KMS-11 (cell line): Measurements from ENCODE around the gene COQ8B.

Source experiments
- H2AFZ ChIP-seq: fragments of 200-600 bp; sonication (generic); 2 replicates; pipeline ENCODE4 v1.6.1; 2016; ENCODE audit warnings: antibody characterized with exemption, mixed run types, low read depth
- H3K27ac ChIP-seq: fragments of 200-600 bp; sonication (generic); 2 replicates; pipeline ENCODE4 v1.6.1; 2016; ENCODE audit warnings: mild to moderate bottlenecking, mixed run types
- H3K27me3 ChIP-seq: fragments of 200-600 bp; sonication (generic); 2 replicates; pipeline ENCODE4 v1.6.1; 2017; ENCODE audit warnings: mild to moderate bottlenecking, low read depth, mixed run types, moderate library complexity; ENCODE audit not compliant: insufficient read depth
- H3K36me3 ChIP-seq: fragments of 200-600 bp; sonication (generic); 2 replicates; pipeline ENCODE4 v1.6.1; 2017; ENCODE audit warnings: mild to moderate bottlenecking, mixed run types; ENCODE audit not compliant: insufficient read depth
- H3K4me1 ChIP-seq: fragments of 200-600 bp; sonication (generic); 2 replicates; pipeline ENCODE4 v1.6.1; 2016; ENCODE audit warnings: mild to moderate bottlenecking, low read depth, mixed run types; ENCODE audit not compliant: poor library complexity, severe bottlenecking
- H3K4me2 ChIP-seq: fragments of 200-600 bp; sonication (generic); 2 replicates; pipeline ENCODE4 v1.7.0; 2016; ENCODE audit warnings: mild to moderate bottlenecking, mixed run types
- H3K4me3 ChIP-seq: fragments of 200-600 bp; sonication (generic); IDR thresholded peaks from 2 replicates; pipeline ENCODE4 v1.6.1; 2017; ENCODE audit warnings: low read depth, low read length, mixed read lengths; ENCODE audit not compliant: insufficient read depth
- H3K79me2 ChIP-seq: fragments of 200-600 bp; sonication (generic); 2 replicates; pipeline ENCODE4 v1.6.1; 2016; ENCODE audit warnings: low read depth, mixed run types; ENCODE audit not compliant: insufficient read depth
- H3K9ac ChIP-seq: fragments of 200-600 bp; sonication (generic); 2 replicates; pipeline ENCODE4 v1.6.1; 2016; ENCODE audit warnings: mild to moderate bottlenecking, mixed run types
- H4K20me1 ChIP-seq: fragments of 200-600 bp; sonication (generic); 2 replicates; pipeline ENCODE4 v1.6.1; 2016; ENCODE audit warnings: mild to moderate bottlenecking, mixed run types; ENCODE audit not compliant: insufficient read depth
- TF ChIP-seq, protein P1 (sequence below): fragments of 200-600 bp; sonication (generic); conservative IDR thresholded peaks from 2 replicates; pipeline ENCODE4 v1.6.1; 2017; ENCODE audit warnings: low read depth, mild to moderate bottlenecking, antibody characterized with exemption, low read length, moderate library complexity, mixed read lengths

COQ8B gene

DNA sequence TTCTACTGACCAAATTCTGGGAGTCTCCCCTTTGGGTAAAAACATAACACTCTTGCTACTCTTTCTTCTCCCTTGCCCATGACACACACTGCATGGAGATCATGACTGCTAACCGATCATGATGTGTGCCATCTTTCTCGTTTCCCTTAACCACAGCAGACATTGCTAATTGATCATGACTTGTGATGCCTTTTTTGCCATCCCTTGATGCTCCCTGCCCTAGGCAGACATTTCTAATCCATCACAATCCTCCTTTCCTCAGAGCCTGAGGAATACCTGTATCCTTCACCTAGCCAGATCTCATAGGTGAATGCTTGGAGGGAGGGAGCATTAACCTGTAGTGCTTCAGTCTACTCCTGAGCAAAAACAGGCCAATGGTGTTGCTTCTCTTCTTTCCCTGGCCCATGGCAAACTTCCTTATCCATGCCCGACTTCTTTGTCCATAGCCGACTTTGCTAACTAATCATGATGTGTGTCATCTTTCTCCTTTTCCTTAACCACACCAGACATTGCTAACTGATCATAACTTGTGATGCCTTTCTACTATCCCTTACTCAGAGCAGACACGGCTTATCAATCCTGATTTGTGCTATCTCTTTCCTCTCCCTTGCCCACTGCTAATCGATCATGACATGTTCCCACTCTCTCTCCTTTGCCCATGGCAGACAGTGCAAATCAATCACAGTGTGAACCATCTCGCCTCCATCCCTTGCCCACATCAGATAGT, 44.0 kb downstream of the COQ8B start:
- Histone ChIP-seq H3K27me3 (no peaks in the 10 kb centered on the region), H3K9ac (no peak overlapping the region), H3K4me3 (no peak overlapping the region), H3K36me3 (no peaks in the 10 kb centered on the region; the same call in 1 of the 2 replicates), H2AFZ (no peak overlapping the region), H4K20me1 (no peaks in the 10 kb centered on the region), H3K4me2 (no peak overlapping the region), H3K79me2 (no peaks in the 10 kb centered on the region), H3K4me1 (peaks cover 8% of the 10 kb centered on the region), H3K27ac (no peak overlapping the region)
- TF ChIP-seq, protein P1, sequence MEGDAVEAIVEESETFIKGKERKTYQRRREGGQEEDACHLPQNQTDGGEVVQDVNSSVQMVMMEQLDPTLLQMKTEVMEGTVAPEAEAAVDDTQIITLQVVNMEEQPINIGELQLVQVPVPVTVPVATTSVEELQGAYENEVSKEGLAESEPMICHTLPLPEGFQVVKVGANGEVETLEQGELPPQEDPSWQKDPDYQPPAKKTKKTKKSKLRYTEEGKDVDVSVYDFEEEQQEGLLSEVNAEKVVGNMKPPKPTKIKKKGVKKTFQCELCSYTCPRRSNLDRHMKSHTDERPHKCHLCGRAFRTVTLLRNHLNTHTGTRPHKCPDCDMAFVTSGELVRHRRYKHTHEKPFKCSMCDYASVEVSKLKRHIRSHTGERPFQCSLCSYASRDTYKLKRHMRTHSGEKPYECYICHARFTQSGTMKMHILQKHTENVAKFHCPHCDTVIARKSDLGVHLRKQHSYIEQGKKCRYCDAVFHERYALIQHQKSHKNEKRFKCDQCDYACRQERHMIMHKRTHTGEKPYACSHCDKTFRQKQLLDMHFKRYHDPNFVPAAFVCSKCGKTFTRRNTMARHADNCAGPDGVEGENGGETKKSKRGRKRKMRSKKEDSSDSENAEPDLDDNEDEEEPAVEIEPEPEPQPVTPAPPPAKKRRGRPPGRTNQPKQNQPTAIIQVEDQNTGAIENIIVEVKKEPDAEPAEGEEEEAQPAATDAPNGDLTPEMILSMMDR, result no peak

DNA sequence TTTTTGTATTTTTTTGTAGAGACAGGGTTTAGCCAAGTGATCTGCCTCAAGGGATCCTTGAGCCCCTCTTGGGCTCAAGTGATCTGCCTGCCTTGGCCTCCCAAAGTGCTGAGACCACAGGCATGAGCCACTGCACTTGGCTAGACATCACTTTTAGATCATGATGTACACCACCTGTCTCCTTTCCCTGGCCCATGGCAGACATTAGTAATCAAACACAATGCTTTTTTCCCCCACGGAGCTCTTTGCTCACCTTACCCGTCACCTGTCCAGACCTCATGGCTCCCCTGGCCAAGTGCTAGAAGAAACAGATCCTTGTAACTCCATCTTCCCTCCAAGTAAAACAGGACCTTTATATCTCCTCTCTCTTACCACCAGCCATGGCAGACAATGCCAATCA, 44.6 kb downstream of the COQ8B start:
- H3K36me3 ChIP-seq, result no peaks in the 10 kb centered on the region; the same call in 1 of the 2 replicates
- TF ChIP-seq, protein P1, result no peak
- no peak overlapping the region for H3K4me2 ChIP-seq
- H3K4me3 ChIP-seq, result no peak overlapping the region
- peaks cover 8% of the 10 kb centered on the region for H3K4me1 ChIP-seq
- no peaks in the 10 kb centered on the region for H3K27me3 ChIP-seq
- no peak overlapping the region for H3K9ac ChIP-seq
- no peaks in the 10 kb centered on the region for H3K79me2 ChIP-seq
- no peak overlapping the region for H3K27ac ChIP-seq
- no peaks in the 10 kb centered on the region for H4K20me1 ChIP-seq
- H2AFZ ChIP-seq, result no peak overlapping the region

DNA sequence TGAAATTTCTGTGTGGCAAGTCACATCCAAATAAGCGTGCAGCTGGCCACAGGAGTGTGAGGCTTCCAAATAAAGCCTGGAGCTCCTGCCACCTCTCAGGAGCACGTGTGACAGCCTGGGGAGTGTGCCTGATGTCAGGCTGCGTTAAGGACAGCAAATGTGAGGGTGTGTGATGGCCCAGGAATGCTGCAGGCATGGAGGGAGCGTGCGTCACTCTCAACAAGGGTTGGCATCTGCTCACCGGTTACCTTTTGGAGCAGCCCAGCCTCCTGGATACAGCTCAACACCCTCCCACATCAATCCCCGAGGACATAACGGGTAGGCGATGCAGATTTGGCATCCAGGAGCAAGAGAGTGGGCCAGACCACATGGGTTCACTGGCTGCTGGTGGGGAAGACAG, 45.3 kb downstream of the COQ8B start:
- H4K20me1 ChIP-seq, result no peaks in the 10 kb centered on the region
- H3K4me3 ChIP-seq, result no peak overlapping the region
- no peaks in the 10 kb centered on the region for H3K27me3 ChIP-seq
- H2AFZ ChIP-seq, result no peak overlapping the region
- no peak overlapping the region for H3K27ac ChIP-seq
- no peak overlapping the region for H3K4me2 ChIP-seq
- TF ChIP-seq, protein P1, result no peak
- no peak overlapping the region for H3K9ac ChIP-seq
- peaks cover 13% of the 10 kb centered on the region for H3K4me1 ChIP-seq
- no peaks in the 10 kb centered on the region for H3K36me3 ChIP-seq
- H3K79me2 ChIP-seq, result no peaks in the 10 kb centered on the region

DNA sequence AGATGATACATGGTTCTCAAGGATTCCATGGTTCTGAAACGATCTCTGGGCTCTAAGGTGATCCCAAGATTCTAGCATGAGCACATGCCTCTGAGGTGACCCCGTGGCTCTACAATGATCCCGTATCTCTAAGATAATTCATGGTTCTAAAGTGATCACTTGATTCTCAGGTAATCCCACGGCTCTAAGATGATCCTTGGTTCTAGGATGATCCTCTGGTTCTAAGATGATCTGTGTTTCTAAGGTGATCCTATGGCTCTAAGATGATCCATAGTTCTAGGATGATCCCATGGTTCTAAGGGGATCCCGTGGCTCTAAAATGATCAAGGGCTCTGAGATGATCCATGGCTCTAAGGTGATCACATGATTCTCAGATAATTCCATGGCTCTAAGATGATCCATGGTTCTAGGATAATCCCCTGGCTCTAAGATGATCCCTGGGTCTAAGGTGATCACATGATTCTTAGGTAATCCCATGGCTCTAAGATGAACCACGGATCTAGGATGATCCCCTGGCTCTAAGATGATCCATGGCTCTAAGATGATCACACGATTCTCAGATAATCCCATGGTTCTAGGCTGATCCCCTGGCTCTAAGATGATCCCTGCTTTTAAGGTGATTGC, 47.6 kb downstream of the COQ8B start:
- no peak overlapping the region for H3K9ac ChIP-seq
- no peaks in the 10 kb centered on the region for H3K27me3 ChIP-seq
- peaks cover 16% of the 10 kb centered on the region for H3K4me1 ChIP-seq
- H3K4me2 ChIP-seq, result no peak overlapping the region
- no peak overlapping the region for H2AFZ ChIP-seq
- H3K79me2 ChIP-seq, result no peaks in the 10 kb centered on the region
- H3K36me3 ChIP-seq, result no peaks in the 10 kb centered on the region
- no peak overlapping the region for H3K27ac ChIP-seq
- no peak overlapping the region for H3K4me3 ChIP-seq
- TF ChIP-seq, protein P1, result no peak
- H4K20me1 ChIP-seq, result no peaks in the 10 kb centered on the region
